GM12891 (cell line): Measurements from ENCODE around the gene ZDHHC1.

Source experiments
- POLR2A ChIP-seq: IDR thresholded peaks from 2 replicates; pipeline ENCODE4 v1.6.1; 2011; ENCODE audit warnings: low read depth, low read length, control low read depth
- SPI1 ChIP-seq: IDR thresholded peaks from 2 replicates; pipeline ENCODE4 v1.6.1; 2011; ENCODE audit warnings: low read depth, low read length, control low read depth

- no peak for TF ChIP-seq SPI1
- no peak for TF ChIP-seq POLR2A
Observed at GRCh38 chr16:67431775-67432505, 15.7 kb upstream of the ZDHHC1 start.
